GM18907 (cell line): ENCODE results near the gene KCNIP4.

Source experiments
- ATAC-seq: cut with Tn5 transposase; IDR thresholded peaks from one replicate; pipeline ENCODE4 v1.9.1; 2021; ENCODE audit warnings: mild to moderate bottlenecking, moderate library complexity; ENCODE audit not compliant: unreplicated experiment

Gene KCNIP4

GRCh38 chr4:21211846-21212245 is 736.7 kb downstream of the KCNIP4 start:
- no peak for ATAC-seq

- ATAC-seq: no peak
Measured at GRCh38 chr4:21209860-21210259, 738.7 kb downstream of the KCNIP4 start.

DNA sequence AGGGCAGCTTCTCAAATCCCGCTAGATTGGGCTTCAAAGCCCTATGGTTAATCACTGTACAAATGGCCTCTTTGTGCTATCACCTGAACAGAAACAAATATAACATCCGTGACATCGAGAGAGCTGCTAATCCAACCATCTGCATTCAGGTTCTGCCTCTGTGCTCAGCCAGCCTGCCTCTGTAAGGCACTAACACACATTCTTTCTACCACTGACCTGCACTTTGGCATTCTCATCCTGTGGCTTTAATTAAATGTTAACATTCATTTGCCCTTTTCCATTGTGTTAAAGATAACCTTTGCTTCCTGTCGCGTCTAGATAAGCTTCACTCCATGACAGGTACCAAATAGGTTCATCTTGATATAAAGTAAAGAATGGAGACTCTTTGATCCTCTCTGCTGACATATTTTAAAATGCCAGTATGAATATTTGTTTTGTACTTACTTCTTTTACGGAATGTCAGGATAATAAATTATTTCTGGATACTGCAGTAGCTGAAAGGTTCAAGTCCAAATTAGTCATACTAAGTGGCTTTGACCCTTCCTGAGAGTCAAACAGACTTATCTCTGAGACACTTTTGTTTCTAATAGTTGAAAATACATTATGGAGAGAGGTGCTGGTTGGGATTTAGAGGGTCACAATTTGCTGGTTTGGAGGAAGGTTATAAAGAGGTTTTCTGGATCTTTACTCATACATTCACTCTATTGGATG is 742.6 kb downstream of the KCNIP4 start:
- no peak for ATAC-seq

GRCh38 chr4:21203416-21203815 is 745.2 kb downstream of the KCNIP4 start:
- no peak for ATAC-seq

- no peak for ATAC-seq
Measured at GRCh38 chr4:21202959-21203358, 745.6 kb downstream of the KCNIP4 start.

GRCh38 chr4:21198683-21199082 is 749.9 kb downstream of the KCNIP4 start:
- ATAC-seq: no peak

DNA sequence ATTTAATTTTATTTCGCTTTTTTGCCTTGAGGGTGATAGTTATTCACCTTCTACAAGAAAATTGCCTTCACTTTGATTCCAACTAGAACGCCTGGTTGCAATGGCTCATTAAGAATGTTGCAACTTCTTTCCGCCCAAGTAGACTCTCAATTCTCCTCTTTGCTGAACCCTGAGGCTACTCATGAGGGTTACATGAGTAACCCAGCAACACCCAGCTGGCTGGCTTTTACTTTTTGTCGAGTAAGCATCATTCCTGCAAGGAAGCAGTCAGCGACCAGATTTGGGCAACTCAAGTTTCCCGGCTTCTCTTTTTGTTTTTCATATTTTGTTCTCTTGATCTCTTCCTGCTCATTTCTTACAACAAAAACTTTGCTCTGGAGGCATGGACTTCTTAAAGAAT is 752.9 kb downstream of the KCNIP4 start:
- ATAC-seq: no peak

DNA sequence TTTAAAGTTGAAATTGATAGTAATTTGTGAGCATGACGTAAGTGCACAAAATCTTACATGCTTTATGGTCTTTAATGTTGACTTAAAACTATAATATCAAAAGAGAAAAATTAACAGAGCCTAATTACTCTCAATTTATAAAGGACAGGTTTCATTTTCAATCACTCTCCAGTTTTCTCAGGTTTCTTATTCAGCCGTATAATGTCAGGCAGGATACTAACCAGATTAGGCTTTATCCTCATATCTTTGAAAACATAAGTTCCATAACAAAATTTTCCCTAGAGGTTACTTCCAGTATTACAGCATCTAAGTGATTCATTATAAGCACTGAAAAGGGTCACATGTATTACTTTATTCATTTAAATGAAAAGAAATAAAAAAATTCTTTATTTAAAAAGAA is 756.2 kb downstream of the KCNIP4 start:
- no peak for ATAC-seq

DNA sequence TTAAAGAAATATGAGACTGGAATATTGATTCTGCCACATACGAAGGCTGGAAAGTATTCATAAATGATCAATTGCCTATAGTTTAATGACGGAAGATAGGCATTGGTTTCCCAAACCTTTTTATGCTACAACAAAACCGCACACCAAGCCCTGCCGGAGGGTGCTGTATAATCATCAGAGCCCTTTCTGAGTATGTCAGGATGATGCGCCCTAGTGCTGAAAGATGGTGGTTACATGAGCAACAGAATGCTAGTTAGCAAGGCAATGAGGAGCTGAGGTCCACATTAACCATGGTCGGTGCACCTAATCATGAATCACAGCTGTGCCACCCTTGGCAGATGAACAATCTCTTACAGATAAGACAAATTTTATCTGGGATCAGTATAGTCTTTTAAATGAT is 757.3 kb downstream of the KCNIP4 start:
- no peak for ATAC-seq

DNA sequence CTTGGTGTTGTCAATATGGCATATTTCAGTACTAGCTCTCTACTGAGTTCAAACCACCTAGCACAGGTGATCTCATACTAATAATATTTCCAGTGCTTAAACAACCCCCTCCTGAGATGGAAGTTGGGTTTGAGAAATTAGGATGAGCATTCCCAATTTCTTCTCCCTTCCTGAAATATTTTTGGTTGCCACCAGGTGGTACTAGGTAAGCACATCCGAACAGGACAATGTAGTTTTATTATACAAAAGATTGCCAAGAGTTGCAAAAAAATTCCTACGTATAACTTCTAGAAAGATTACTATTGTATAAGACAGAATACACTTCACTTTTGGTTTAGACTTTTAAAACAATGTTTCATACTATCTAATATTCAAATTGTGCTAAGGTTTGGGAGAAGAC is 763.8 kb downstream of the KCNIP4 start:
- ATAC-seq: no peak

DNA sequence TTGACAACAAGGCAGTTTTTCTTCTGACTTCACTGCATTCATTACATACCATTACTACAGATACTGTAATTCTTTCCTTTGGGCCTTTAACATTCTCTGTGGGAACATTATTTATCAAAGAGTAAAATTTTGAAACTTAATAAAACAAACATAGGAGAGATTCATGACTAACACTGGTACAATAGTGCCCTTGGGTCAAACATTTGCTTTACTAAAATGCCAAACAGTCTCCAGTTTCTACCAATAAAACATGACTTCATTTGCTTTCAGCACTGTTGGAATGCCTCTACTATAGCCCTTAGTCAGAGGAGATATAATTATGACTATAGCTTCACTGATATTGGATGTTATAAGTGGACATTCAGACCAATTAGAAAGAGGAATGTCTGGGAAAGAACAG is 766.9 kb downstream of the KCNIP4 start:
- no peak for ATAC-seq

- ATAC-seq: no peak
Measured at GRCh38 chr4:21177871-21178270, 770.7 kb downstream of the KCNIP4 start.

- no peak for ATAC-seq
Measured at GRCh38 chr4:21177092-21177491, 771.5 kb downstream of the KCNIP4 start.

DNA sequence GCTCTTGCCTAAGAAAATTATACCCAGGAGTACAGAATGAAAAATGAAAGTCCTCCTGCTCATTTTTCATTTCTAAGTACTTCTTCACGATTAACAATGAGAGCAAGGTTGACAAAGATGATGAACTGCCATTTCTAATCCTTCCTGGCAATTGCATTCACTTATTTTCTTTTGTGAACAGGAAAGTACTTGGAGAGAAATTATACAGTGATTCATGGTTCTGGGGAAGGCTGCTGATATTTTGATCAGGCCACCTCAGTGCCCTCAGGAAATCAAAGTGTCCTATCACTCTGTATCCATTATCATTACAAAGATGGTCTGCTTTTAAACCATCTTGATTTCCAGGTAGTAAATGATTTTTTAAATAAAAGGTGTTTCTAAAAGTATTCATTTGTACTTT is 780.9 kb downstream of the KCNIP4 start:
- no peak for ATAC-seq

DNA sequence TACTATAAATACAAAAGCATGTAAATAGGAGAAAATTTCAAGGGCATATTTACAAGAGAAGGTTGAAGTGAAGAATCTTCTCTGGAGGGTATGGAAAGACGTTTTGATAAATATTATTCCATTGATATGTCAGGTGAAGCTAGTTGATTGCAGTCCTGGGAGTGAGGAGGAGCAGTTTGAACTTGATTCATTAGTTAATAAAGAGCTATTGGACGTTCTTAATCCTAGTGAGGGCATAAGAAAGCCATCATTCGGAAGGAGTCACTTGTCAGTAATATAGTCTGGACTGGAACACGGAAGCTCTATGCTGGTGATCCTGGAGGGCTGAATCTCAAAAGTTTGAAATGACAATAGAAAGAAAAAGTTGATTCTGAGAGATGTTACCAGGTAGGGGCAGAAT is 793.2 kb downstream of the KCNIP4 start:
- ATAC-seq: no peak

DNA sequence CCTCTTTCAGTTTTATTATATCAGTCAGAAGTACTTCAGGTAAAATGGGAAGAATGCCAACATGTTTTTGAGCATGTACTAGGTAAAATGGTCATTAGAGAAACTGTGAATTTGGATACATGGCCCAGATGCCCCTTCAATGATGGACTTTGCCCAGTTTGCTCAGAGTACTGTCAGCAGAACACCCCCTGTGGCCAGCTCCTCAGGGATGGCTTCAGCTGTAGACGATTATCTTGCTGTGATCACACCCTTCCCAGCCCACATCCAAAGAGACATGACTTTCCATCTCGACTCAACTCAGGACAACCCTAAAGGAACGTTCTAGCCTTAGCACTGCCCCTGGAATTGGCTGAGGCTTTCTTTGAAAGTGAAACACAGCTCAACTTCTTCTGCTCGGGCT is 809.2 kb downstream of the KCNIP4 start:
- no peak for ATAC-seq

- no peak for ATAC-seq
Measured at GRCh38 chr4:21136051-21136630, 812.4 kb downstream of the KCNIP4 start.

DNA sequence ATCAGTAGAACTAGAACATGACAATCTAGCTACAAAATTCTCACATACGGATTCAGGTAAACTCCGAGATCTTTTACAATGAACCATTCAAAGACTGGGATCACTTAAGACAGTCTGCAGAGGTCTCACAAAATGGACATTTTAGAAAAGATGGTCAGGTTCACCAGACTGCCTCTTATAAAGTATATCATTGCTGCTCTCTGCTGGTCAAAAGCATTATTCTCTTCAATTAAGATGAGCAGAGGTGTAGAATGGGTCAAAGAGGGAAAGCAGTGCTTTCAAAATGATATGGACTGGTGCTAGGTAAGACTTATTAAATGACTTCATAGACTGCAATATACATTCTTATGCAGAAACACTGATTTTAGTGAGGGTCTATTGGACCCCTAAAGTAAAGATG is 813.6 kb downstream of the KCNIP4 start:
- ATAC-seq: no peak

- no peak for ATAC-seq
Measured at GRCh38 chr4:21130606-21131005, 818.0 kb downstream of the KCNIP4 start.

- ATAC-seq: no peak
Measured at GRCh38 chr4:21126014-21126512, 822.5 kb downstream of the KCNIP4 start.

DNA sequence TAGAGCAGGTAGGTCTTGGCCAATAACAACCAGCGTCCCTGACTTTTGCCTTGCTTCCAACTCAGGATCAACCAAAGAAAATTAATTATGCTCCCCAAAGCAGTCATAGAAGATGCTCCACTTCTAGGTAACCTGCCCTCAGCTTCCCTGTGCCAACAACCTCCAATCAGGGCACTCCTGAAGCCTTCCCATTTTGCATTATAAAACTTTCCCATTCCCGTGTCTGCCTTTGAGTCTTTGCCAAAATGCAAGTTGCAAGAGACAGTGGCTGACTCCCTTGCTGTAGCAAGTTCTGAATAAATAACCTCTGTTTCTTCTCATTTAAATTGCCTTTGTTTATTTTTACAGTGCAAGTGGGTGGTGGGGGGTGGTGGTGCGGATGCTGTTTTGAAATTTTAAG is 830.3 kb downstream of the KCNIP4 start:
- no peak for ATAC-seq

- ATAC-seq: no peak
Measured at GRCh38 chr4:21117541-21118180, 830.9 kb downstream of the KCNIP4 start.
